Measurements from ENCODE around the gene AHDC1. TPM values are rescaled to one million over a fixed set of nuclear protein-coding genes. Genes with fewer than 3 reads are reported as not detected.

Gene AHDC1
- total and polyA plus RNA-seq, 9 of the 15 experiments (the other 6 are each of a cell fraction or from before 2014, with no cell fraction given): 0.21 to 36.4 (median 4.7) TPM

DNA sequence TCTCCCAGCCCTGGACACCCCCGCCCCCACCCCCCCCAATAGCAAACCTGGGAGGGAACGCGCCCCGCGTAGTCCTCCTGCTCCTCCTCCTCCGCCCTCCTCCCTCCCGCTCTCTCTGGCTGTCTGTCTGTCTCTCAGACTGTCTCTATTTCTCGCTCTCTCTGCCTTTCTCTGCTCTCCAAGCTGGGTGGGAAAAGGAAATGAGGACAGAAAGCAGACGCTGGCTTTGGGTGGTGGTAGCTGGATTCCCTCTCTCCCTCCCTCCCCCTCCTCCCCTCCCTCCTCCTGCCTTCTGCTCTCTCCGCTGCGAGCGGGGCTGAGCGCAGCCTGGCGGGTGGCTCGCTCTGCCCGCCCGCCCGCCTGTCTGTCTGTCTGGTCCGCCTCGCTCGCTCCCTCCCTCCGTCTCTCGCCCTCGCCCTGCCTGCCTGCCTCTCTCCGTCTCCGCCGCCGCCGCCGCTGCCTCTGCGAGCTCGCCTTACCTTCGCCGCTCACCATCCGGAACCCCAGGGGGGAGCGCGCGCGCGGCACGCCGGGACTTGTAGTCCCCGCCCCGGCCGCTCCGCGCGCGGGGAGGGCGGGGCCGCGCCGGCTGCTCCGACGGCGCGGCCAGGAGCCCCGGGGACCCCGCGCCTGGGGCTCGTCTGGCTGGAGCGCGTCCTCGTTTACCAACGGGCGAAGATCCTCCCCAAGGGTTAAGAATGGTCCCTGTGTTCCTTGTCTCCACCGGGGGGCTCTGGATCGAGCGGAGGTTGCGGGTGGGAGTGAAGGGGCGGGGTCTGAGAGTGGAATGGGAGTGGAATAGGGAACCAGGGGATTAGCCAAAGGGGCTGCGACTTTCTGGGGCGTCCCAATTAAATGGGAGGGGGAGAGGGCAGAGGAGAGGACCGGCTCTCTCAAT, at the start of gene AHDC1 (continued):
- TF ChIP-seq NELFE (IDR thresholded peaks at IDR 0.05; ENCODE audit: insufficient read depth, insufficient read length) (no peak), BACH1 (tag; IDR thresholded peaks at IDR 0.05) (no peak), SLC30A9 (CRISPR knock-in tag; IDR thresholded peaks at IDR 0.05) (no peak), IFI16 (CRISPR knock-in tag; IDR thresholded peaks at IDR 0.05) (no peak), ATF7 (IDR thresholded peaks at IDR 0.05) (no peak; the same call in 1 of the 2 replicates), KLF13 (tag; IDR thresholded peaks at IDR 0.05; ENCODE audit: borderline replicate concordance, low read depth) (no peak), ZNF511 (CRISPR knock-in tag; IDR thresholded peaks at IDR 0.05) (no peak), POLR2B (IDR thresholded peaks at IDR 0.05; ENCODE audit: low read depth, partially characterized antibody) (peak; percentile 82), SAP30 (IDR thresholded peaks at IDR 0.05; ENCODE audit: borderline replicate concordance, insufficient read depth, low read depth, low read length, poor library complexity, severe bottlenecking) (no peak), DACH1 (IDR thresholded peaks at IDR 0.05; ENCODE audit: partially characterized antibody) (no peak), GABPB1 (CRISPR knock-in tag; IDR thresholded peaks at IDR 0.05) (peak; percentile 88), E2F1 (CRISPR knock-in tag; IDR thresholded peaks at IDR 0.05) (no peak), CXXC5 (CRISPR knock-in tag; IDR thresholded peaks at IDR 0.05) (peak; percentile 85), TARDBP (IDR thresholded peaks at IDR 0.05) (no peak), JUND (IDR thresholded peaks at IDR 0.05; ENCODE audit: borderline replicate concordance, low read depth, low read length) (peak; percentile 24; the same call in 1 of the 2 replicates), JUND (tag; IDR thresholded peaks at IDR 0.05; ENCODE audit: borderline replicate concordance, low read depth, low read length) (no peak; the same call in 2 of the 3 replicates)
- TF ChIP-seq, protein P1, sequence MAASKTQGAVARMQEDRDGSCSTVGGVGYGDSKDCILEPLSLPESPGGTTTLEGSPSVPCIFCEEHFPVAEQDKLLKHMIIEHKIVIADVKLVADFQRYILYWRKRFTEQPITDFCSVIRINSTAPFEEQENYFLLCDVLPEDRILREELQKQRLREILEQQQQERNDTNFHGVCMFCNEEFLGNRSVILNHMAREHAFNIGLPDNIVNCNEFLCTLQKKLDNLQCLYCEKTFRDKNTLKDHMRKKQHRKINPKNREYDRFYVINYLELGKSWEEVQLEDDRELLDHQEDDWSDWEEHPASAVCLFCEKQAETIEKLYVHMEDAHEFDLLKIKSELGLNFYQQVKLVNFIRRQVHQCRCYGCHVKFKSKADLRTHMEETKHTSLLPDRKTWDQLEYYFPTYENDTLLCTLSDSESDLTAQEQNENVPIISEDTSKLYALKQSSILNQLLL (CRISPR knock-in tag; IDR thresholded peaks at IDR 0.05; ENCODE audit: borderline replicate concordance): no peak
- TF ChIP-seq, protein P2, sequence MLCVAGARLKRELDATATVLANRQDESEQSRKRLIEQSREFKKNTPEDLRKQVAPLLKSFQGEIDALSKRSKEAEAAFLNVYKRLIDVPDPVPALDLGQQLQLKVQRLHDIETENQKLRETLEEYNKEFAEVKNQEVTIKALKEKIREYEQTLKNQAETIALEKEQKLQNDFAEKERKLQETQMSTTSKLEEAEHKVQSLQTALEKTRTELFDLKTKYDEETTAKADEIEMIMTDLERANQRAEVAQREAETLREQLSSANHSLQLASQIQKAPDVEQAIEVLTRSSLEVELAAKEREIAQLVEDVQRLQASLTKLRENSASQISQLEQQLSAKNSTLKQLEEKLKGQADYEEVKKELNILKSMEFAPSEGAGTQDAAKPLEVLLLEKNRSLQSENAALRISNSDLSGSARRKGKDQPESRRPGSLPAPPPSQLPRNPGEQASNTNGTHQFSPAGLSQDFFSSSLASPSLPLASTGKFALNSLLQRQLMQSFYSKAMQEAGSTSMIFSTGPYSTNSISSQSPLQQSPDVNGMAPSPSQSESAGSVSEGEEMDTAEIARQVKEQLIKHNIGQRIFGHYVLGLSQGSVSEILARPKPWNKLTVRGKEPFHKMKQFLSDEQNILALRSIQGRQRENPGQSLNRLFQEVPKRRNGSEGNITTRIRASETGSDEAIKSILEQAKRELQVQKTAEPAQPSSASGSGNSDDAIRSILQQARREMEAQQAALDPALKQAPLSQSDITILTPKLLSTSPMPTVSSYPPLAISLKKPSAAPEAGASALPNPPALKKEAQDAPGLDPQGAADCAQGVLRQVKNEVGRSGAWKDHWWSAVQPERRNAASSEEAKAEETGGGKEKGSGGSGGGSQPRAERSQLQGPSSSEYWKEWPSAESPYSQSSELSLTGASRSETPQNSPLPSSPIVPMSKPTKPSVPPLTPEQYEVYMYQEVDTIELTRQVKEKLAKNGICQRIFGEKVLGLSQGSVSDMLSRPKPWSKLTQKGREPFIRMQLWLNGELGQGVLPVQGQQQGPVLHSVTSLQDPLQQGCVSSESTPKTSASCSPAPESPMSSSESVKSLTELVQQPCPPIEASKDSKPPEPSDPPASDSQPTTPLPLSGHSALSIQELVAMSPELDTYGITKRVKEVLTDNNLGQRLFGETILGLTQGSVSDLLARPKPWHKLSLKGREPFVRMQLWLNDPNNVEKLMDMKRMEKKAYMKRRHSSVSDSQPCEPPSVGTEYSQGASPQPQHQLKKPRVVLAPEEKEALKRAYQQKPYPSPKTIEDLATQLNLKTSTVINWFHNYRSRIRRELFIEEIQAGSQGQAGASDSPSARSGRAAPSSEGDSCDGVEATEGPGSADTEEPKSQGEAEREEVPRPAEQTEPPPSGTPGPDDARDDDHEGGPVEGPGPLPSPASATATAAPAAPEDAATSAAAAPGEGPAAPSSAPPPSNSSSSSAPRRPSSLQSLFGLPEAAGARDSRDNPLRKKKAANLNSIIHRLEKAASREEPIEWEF (CRISPR knock-in tag; IDR thresholded peaks at IDR 0.05): no peak

Data from K562 (cell line).